ENCODE data around the gene PPP2R2D.

Gene PPP2R2D

GRCh38 chr10:131898061-131898460 lies 2.7 kb upstream of the PPP2R2D start:
- in situ Hi-C loops (cut with HindIII; ENCODE audit: low pct_unique_long_range_greater_than_20kb, low sequenced_read_pairs): no loop called here
- no peak for DNase-seq (ENCODE audit: low read depth in 1 of 2, low spot score in 1 of 2)
- no peak for TF ChIP-seq JUND (IDR thresholded peaks at IDR 0.05; ENCODE audit: low read depth)

GRCh38 chr10:131898713-131899112 lies 2.1 kb upstream of the PPP2R2D start:
- no peak for TF ChIP-seq JUND (IDR thresholded peaks at IDR 0.05; ENCODE audit: low read depth)
- in situ Hi-C loops (cut with HindIII; ENCODE audit: low pct_unique_long_range_greater_than_20kb, low sequenced_read_pairs): no loop called here
- DNase-seq (ENCODE audit: low read depth in 1 of 2, low spot score in 1 of 2): no peak

DNA sequence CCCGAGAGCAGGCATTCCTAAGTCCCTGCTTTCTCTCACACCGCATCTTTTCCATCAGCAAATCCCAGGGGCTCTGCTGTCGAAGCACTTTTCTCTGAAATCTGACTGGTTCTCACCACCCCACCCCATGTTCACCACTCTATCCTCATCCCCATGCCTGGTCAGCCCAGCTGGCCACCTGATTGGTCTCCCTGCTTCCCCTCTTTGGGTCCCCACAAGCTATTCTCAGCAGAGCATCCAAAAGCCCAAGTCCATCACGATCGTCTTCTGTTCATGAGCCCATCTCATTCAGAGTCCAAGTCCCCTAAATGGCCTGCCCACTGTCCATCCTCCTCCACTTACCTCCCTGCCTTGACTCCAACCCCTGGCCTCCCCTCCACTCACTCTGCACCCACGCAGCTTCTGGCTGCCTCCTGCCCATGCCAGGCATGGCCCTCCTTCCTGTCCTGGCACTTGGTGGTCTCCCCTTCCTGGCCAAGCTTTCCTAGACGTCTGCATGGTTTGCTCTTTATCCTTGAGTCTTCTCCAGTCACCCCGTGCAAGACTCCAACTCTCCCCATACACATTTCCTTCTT lies 1.6 kb upstream of the PPP2R2D start:
- TF ChIP-seq JUND (IDR thresholded peaks at IDR 0.05; ENCODE audit: low read depth): no peak
- DNase-seq (ENCODE audit: low read depth in 1 of 2, low spot score in 1 of 2): no peak
- in situ Hi-C loops (cut with HindIII; ENCODE audit: low pct_unique_long_range_greater_than_20kb, low sequenced_read_pairs): no loop called here

DNA sequence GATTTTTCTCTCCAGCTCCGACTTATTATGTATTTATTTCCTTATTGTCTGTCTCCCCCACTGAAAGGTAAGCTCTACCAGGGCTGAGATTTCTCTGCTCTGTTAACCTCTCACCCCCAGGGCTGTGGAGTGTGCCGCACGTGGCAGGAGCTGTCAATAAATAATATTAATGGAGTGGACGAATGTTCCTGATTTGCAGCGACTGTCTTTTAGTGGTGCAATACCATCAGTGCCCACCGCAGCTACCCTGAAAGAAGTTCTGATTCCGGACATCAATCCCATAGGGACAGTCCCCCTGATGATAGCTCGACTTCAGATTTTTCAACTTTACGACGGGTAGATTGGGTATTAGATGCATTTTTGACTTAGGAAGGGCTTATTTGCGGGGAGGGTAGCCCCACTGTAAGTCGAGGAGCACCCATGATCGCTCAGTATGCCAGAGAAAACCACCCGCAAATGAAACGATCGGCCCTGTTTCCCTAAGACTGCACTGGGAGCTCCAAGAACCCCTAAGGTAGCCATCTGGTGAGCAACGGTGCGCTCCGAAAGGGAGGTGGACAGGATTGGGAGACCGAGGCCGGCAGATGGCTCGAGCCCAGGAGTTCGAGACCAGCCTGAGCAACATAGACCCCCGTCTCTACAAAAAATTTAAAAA lies 986 bp upstream of the PPP2R2D start:
- no peak for DNase-seq (ENCODE audit: low read depth in 1 of 2, low spot score in 1 of 2)
- in situ Hi-C loops (cut with HindIII; ENCODE audit: low pct_unique_long_range_greater_than_20kb, low sequenced_read_pairs): no loop called here
- no peak for TF ChIP-seq JUND (IDR thresholded peaks at IDR 0.05; ENCODE audit: low read depth)

DNA sequence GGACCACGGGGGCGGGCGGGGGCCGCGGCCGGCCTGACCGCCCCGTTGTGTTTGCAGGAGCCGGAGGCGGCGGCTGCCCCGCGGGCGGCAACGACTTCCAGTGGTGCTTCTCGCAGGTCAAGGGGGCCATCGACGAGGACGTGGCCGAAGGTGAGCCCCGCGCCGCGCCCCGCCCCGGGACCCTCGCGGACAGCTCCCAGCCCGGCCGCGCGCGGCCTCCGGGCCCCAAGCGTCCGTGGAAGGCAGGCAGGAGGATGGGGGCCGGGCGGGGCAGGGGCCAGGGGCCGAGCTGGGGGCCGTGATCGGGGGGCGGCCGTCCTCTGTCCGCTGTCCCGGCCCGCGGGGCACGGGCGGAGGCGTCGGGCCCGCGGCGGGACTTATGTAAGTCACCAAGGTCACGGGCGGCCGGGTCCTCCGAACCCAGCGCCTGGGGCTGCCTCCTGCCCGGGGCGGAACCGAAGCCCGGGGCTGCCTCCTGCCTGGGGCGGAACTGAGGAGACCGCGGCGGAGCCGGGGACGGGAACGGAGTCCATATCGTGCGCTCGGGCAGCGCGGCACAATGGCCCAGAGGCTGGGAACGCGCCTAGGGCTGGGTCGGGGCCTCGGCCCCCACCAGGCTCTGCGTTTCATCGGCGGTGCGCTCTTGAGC lies 497 bp downstream of the PPP2R2D start:
- in situ Hi-C loops (cut with HindIII; ENCODE audit: low pct_unique_long_range_greater_than_20kb, low sequenced_read_pairs): no loop called here
- no peak for TF ChIP-seq JUND (IDR thresholded peaks at IDR 0.05; ENCODE audit: low read depth)
- no peak for DNase-seq (ENCODE audit: low read depth in 1 of 2, low spot score in 1 of 2)

DNA sequence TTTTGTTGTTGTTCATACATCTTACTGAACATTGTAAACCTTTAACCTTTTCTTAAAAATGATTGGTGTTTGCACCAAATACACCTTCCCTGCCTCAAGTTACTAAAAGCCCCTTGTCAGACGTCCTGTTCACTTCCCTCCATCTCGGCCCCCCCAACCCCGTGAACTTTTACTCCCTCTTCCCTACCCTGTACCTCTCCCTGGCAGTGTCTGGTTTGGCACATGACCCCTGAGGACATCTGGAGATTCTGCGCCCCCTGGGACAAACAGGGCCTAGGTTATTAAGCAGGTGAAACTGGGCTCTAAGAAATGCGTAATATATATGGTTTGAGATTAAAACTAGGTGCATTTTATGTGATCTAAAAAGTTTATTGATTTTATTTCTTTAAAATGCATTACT lies 1.4 kb downstream of the PPP2R2D start:
- TF ChIP-seq JUND (IDR thresholded peaks at IDR 0.05; ENCODE audit: low read depth): no peak
- no peak for DNase-seq (ENCODE audit: low read depth in 1 of 2, low spot score in 1 of 2)
- in situ Hi-C loops (cut with HindIII; ENCODE audit: low pct_unique_long_range_greater_than_20kb, low sequenced_read_pairs): no loop called here

DNA sequence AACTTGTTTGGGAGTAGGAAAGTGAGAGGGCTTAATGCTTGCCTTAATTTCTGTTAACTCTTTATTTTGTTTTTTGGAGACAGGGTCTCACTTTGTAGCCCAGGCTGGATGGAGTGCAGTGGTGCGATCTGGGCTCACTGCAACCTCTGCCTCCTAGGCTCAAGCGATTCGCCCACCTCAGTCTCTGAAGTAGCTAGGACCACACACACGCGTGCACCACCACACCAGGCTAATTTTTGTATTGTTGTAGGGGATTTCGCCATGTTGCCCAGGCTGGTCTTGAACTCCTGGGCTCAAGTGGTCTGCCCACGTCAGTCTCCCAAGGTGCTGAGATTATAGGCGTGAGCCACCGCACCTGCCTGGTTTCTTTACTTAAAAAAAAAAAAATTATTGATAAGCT lies 1.9 kb downstream of the PPP2R2D start:
- in situ Hi-C loops (cut with HindIII; ENCODE audit: low pct_unique_long_range_greater_than_20kb, low sequenced_read_pairs): no loop called here
- TF ChIP-seq JUND (IDR thresholded peaks at IDR 0.05; ENCODE audit: low read depth): no peak
- no peak for DNase-seq (ENCODE audit: low read depth in 1 of 2, low spot score in 1 of 2)

GRCh38 chr10:131905267-131905571 lies 4.4 kb downstream of the PPP2R2D start:
- no peak for DNase-seq (ENCODE audit: low read depth in 1 of 2, low spot score in 1 of 2)
- no peak for TF ChIP-seq JUND (IDR thresholded peaks at IDR 0.05; ENCODE audit: low read depth)
- in situ Hi-C loops (cut with HindIII; ENCODE audit: low pct_unique_long_range_greater_than_20kb, low sequenced_read_pairs): no loop called here

DNA sequence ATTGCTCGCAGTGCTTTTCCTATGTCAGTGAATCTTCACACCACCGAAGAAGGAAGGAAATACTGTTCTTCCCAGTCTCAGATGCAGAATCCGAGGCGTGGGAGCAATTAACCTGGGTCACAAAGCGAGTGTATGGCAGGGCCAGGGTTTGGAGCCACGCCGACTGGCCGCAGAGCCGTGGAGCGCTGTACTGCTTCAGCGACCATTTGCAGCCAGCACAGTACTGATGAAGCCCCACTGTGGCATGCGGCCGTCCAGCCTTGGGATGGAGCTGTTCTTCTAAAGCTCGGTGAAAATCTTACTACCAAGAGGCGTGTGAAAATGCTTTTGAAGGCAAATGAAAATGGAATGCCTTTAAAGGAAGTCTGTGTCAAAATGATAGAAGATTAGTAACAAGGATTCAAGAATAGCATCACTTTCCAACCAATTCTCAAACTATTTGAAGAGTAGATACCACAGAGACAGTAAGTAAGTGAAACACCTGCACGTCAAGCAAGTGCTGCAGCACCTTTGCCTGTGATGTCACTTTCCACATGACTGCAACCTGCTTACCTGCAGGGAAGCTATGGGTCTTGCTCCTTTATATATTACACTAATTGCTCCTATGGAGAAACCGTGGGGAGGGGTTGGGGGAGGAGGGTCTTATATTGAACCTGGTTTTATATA lies 4.9 kb downstream of the PPP2R2D start:
- in situ Hi-C loops (cut with HindIII; ENCODE audit: low pct_unique_long_range_greater_than_20kb, low sequenced_read_pairs): no loop called here
- no peak for TF ChIP-seq JUND (IDR thresholded peaks at IDR 0.05; ENCODE audit: low read depth)

GRCh38 chr10:131906269-131906639 lies 5.4 kb downstream of the PPP2R2D start:
- in situ Hi-C loops (cut with HindIII; ENCODE audit: low pct_unique_long_range_greater_than_20kb, low sequenced_read_pairs): no loop called here
- no peak for TF ChIP-seq JUND (IDR thresholded peaks at IDR 0.05; ENCODE audit: low read depth)
- DNase-seq (ENCODE audit: low read depth in 1 of 2, low spot score in 1 of 2): no peak

More for the DNA sequence above, 4.9 kb downstream of the PPP2R2D start:
- DNase-seq (ENCODE audit: low read depth in 1 of 2, low spot score in 1 of 2): no peak

DNA sequence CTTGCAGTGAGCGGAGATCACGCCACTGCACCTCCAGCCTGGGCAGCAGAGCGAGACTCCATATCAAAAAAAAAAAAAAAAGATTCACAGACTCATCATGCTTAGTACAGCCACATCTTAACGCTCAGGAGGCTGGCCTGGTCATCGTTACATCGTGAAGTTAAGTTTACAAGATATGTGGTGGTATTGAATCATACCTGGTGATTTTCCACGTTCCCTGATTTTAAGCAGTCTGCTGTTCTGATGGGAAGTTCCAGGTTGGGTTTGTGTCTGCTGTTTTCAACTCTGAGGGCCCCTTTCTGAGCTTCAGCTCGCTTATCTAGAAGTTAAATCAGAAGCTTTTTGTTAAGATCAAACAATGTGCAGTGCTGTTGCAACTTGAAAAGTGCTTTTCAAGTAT lies 6.9 kb downstream of the PPP2R2D start:
- no peak for DNase-seq (ENCODE audit: low read depth in 1 of 2, low spot score in 1 of 2)
- TF ChIP-seq JUND (IDR thresholded peaks at IDR 0.05; ENCODE audit: low read depth): no peak
- in situ Hi-C loops (cut with HindIII; ENCODE audit: low pct_unique_long_range_greater_than_20kb, low sequenced_read_pairs): no loop called here

GRCh38 chr10:131908151-131908550 lies 7.3 kb downstream of the PPP2R2D start:
- in situ Hi-C loops (cut with HindIII; ENCODE audit: low pct_unique_long_range_greater_than_20kb, low sequenced_read_pairs): no loop called here
- no peak for TF ChIP-seq JUND (IDR thresholded peaks at IDR 0.05; ENCODE audit: low read depth)
- no peak for DNase-seq (ENCODE audit: low read depth in 1 of 2, low spot score in 1 of 2)
